Measurements from ENCODE around the gene CLCNKB.

Gene CLCNKB

DNA sequence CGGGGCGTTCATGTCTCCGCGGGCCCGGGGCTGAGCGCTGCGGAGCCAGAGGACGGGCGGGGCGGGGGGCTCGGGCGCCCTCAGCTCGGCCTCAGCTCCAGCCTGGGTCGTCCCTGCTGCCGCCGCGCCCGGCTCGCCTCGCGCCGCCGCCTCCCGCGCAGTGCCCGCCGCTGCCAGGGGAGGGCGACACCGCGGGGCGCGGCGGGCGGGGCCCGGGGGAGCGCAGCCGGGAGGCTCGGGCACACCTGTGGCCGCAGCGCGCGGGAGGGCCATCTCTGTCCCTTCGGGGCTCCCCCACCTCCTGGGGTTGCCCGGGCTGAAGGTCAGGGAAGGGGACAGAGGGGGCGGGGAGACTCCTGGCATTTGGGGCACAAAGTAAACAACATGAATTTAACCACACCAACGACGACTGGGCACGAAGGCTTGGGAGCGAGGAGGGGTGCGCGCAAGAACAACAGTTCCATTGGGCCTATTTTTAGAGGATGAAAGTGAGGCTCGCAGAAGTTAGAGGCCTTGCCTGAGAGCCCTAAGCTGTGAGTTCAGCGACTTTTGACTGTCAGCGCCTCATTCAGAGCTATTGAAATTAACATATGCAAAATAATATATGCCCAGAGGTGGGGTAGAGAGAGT is 30.0 kb downstream of the CLCNKB start, which contains the start of gene FAM131C:
Gene FAM131C (minus strand): TSS at position 162 of the 630 bp plus-strand sequence. CDS start 209 bp downstream, outside the sequence.
- no peak for DNase-seq (ENCODE audit: low read depth, low spot score)
- Histone ChIP-seq H3K9ac (ENCODE audit: insufficient read length) (no peak within 1 kb of the TSS), H3K9me3 (ENCODE audit: low read depth, low read length) (no peaks in the 10 kb centered on the region), H3K27ac (no peak within 1 kb of the TSS), H3K4me3 (peak within 1 kb of the TSS; percentile 77), H3K36me3 (ENCODE audit: insufficient read depth, low read length) (no peaks in the 10 kb centered on the region)
- TF ChIP-seq FOXP2 (optimal IDR thresholded peaks at IDR 0.05; ENCODE audit: control extremely low read depth, extremely low read length, insufficient read depth) (no peak), POLR2AphosphoS5 (IDR thresholded peaks at IDR 0.05; ENCODE audit: borderline replicate concordance, low read depth, low read length) (no peak), EZH2 (IDR thresholded peaks at IDR 0.05) (no peak)

DNA sequence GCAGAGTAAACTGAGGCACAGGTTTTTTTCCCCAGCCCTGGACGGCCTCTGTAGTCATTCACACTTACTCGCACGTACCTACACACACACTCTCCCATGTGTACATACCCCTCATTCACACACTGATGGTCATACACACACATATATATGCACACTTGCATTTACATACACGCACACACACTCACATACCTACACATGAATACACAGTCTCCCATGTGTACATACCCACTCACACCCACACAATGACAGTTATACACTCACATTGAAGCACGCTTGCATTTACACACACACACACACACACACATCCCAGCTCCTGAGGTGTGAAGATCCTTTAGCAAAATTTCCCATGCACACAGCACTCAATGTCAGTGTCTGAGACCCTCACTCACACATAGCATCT is 30.6 kb downstream of the CLCNKB start:
- no peak for DNase-seq (ENCODE audit: low read depth, low spot score)
- TF ChIP-seq FOXP2 (optimal IDR thresholded peaks at IDR 0.05; ENCODE audit: control extremely low read depth, extremely low read length, insufficient read depth) = no peak
- no peak for TF ChIP-seq POLR2AphosphoS5 (IDR thresholded peaks at IDR 0.05; ENCODE audit: borderline replicate concordance, low read depth, low read length)
- no peak for TF ChIP-seq EZH2 (IDR thresholded peaks at IDR 0.05)
- no peak overlapping the region for H3K4me3 ChIP-seq
- no peaks in the 10 kb centered on the region for H3K36me3 ChIP-seq (ENCODE audit: insufficient read depth, low read length)
- no peak overlapping the region for H3K27ac ChIP-seq
- no peak overlapping the region for H3K9ac ChIP-seq (ENCODE audit: insufficient read length)
- no peaks in the 10 kb centered on the region for H3K9me3 ChIP-seq (ENCODE audit: low read depth, low read length)

DNA sequence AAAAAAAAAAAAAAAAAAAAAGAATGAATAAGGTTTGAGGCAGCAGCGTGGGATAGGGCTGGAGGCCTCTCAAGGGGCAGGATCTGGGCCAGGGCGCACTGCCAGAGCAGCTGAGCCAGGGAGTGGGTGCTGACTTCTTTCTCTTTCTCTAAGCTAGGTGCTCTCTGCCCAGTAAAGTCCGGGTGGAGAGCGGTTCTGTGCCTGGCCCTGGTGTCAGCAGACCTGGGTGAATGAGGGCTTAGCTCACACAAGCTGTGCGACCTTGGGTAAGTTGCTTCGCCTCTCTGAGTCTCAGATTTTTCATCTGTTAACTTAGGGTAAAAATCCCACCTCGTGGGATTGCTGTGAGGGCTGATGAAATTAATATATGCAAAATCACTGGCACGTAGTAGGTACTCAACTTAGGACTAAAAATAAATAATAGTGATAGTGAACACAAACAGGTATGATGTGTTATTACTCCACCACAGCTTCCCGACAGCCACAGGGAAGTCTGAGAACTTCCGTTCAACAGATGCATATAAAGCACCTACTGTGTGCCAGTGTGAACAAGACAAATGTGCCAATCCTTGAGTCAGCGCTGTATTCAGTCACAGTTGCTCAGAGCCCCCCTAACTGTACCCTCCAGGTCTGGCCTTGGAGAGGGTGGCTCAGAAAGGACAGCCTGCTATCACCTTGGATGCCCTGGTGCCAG is 31.9 kb downstream of the CLCNKB start:
- Histone ChIP-seq H3K4me3 (no peak overlapping the region), H3K9me3 (ENCODE audit: low read depth, low read length) (no peaks in the 10 kb centered on the region), H3K36me3 (ENCODE audit: insufficient read depth, low read length) (no peaks in the 10 kb centered on the region), H3K9ac (ENCODE audit: insufficient read length) (no peak overlapping the region), H3K27ac (no peak overlapping the region)
- no peak for DNase-seq (ENCODE audit: low read depth, low spot score)
- TF ChIP-seq FOXP2 (optimal IDR thresholded peaks at IDR 0.05; ENCODE audit: control extremely low read depth, extremely low read length, insufficient read depth) (no peak), EZH2 (IDR thresholded peaks at IDR 0.05) (no peak), POLR2AphosphoS5 (IDR thresholded peaks at IDR 0.05; ENCODE audit: borderline replicate concordance, low read depth, low read length) (no peak)

DNA sequence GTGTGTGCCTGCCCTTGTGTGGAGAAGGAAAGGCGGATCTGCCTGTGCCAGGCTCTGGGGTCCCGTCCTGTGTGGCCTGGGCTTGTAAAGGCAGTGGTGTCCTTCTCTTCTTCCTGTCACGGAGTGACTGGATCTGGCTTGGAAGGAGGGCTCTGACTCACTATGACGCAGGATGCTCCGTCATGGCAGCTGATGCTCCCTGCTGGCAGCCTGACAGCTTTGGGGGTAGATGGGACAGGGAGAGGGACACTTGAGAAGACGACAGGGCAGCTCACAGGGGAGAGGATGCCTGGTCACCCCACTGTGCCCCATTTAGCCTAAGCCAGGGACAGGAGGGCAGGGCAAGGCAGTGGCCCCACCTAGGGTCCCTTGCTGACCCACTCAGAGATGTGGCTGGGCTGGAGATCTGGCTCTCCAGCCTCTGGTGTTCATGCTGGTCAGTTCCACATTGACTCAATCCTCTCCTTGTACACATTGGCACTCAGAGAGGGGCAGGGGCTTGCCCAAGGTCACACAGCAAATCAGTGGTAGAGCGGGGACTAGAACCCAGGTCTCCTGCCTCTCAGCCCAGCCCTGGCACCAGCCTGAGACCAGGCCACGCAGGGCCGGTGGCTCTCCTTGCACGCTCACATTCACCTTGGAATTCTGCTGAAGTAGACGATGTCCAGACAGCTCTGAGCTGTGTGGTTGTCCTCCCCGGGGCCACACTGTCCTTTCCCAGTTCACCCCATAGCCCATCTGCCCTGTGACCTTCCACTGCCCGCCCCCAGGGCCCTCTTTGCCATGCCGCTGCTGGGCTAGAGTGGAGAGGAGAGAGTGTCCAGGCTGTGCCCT is 32.7 kb downstream of the CLCNKB start:
- no peak overlapping the region for H3K27ac ChIP-seq
- H3K9ac ChIP-seq (ENCODE audit: insufficient read length) = no peak overlapping the region
- no peak for DNase-seq (ENCODE audit: low read depth, low spot score)
- TF ChIP-seq FOXP2 (optimal IDR thresholded peaks at IDR 0.05; ENCODE audit: control extremely low read depth, extremely low read length, insufficient read depth) = no peak
- H3K36me3 ChIP-seq (ENCODE audit: insufficient read depth, low read length) = no peaks in the 10 kb centered on the region
- no peak overlapping the region for H3K4me3 ChIP-seq
- H3K9me3 ChIP-seq (ENCODE audit: low read depth, low read length) = no peaks in the 10 kb centered on the region

DNA sequence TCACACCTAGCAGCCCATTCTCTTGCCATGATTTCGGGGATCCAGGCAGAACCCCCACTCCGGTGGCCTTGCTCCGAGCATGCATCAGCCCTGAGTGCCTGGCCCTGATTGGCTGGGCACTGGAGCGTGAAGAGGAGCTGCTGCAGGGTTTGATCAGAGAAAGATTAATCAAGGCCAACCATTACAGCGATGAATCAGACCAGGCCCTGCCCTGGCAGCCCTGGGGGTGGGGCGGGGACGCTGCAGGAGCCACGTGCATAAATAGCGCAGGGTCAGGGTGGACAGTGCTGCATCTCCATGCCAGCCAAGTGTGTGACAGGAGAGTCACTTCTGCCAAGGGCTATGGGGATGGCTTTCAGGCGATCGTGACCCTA is 33.3 kb downstream of the CLCNKB start:
- no peak overlapping the region for H3K4me3 ChIP-seq
- H3K9ac ChIP-seq (ENCODE audit: insufficient read length) = no peak overlapping the region
- DNase-seq (ENCODE audit: low read depth, low spot score) = no peak
- H3K36me3 ChIP-seq (ENCODE audit: insufficient read depth, low read length) = no peaks in the 10 kb centered on the region
- H3K27ac ChIP-seq = no peak overlapping the region
- H3K9me3 ChIP-seq (ENCODE audit: low read depth, low read length) = no peaks in the 10 kb centered on the region
- no peak for TF ChIP-seq POLR2AphosphoS5 (IDR thresholded peaks at IDR 0.05; ENCODE audit: borderline replicate concordance, low read depth, low read length)
- no peak for TF ChIP-seq FOXP2 (optimal IDR thresholded peaks at IDR 0.05; ENCODE audit: control extremely low read depth, extremely low read length, insufficient read depth)
- TF ChIP-seq EZH2 (IDR thresholded peaks at IDR 0.05) = no peak

DNA sequence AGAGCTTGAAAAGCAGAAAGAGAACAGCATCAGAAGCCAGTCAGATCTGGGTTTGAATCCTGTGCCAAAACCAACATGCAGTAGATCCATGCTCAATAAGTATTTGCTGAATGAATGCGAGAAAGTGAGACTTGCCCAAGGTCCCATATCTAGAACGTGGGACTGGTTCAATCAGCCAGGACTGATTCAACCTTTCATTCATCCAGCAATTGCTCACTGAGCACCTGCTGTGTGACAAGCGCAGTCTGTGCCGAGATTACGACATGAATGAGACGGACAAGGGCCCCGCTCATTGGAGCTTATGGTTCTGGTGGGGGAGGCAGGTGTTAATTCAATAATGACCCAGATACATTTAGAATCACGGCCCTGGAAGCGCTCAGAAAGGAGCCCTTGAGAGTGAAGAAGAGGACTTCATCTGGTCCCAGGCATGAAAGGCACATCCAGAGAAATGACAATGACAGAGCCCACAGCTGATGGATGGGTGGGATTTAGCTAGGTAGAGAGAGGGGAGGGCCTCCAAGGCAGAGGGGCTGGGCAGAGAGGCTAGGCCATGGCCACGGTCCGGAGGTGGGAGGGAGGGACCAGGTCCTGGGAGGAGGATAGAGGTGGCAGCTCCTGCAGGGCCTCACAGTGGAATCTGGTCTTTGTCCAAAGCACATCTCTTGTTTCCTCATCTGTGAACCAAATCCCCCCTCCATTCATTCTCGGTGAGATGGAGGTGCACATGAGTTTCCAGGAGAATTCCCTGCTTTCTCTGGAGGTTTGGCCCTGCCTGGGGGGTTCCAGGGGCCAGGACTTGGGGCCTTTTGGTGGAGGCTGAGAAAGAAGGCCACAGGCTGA is 34.0 kb downstream of the CLCNKB start:
- H3K36me3 ChIP-seq (ENCODE audit: insufficient read depth, low read length) = no peaks in the 10 kb centered on the region
- H3K4me3 ChIP-seq = no peak overlapping the region
- H3K9me3 ChIP-seq (ENCODE audit: low read depth, low read length) = no peaks in the 10 kb centered on the region
- no peak overlapping the region for H3K27ac ChIP-seq
- TF ChIP-seq POLR2AphosphoS5 (IDR thresholded peaks at IDR 0.05; ENCODE audit: borderline replicate concordance, low read depth, low read length) = no peak
- TF ChIP-seq EZH2 (IDR thresholded peaks at IDR 0.05) = no peak
- no peak for TF ChIP-seq FOXP2 (optimal IDR thresholded peaks at IDR 0.05; ENCODE audit: control extremely low read depth, extremely low read length, insufficient read depth)
- no peak for DNase-seq (ENCODE audit: low read depth, low spot score)
- H3K9ac ChIP-seq (ENCODE audit: insufficient read length) = no peak overlapping the region

DNA sequence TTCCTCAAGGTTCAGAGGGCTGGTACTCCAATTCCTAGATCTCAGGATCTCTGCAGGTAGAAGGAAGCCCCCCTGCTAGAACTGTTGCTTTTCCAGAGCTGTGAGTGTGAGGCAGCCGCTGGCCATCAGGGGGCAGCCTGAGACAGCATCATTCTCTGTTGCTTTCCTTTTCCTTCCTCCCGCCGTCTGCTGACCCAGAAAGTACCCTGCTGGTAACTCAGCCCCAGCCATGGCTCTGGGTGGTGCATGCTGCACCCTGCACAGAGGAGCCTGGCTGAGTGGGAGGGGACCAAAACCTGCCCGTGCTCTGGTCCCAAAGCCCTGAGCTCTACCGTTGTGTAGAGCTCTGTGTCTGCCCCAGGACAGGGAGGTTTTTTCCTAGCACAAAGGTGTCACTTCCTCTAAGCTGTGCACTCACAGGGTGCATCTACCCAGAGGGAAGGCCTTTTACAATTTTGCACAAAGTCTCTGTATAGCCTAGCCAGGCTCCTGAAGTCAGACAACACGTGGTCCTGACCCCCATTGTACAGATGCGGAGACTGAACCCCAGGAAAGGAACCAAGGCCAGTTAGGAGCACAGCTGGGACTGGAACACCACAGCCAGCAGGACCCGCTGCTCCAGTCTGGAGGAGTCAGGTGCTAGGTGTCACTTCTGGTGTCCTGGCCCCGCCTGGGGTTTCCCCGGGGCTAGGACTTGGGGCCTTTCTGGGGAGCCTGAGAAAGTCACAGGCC is 35.5 kb downstream of the CLCNKB start:
- no peak overlapping the region for H3K9ac ChIP-seq (ENCODE audit: insufficient read length)
- peak overlapping the region; percentile 42; the same call in 1 of the 2 replicates for H3K4me3 ChIP-seq
- H3K36me3 ChIP-seq (ENCODE audit: insufficient read depth, low read length) = no peaks in the 10 kb centered on the region
- H3K27ac ChIP-seq = no peak overlapping the region
- peak; percentile 37 for DNase-seq (ENCODE audit: low read depth, low spot score)
- no peak for TF ChIP-seq FOXP2 (optimal IDR thresholded peaks at IDR 0.05; ENCODE audit: control extremely low read depth, extremely low read length, insufficient read depth)
- TF ChIP-seq POLR2AphosphoS5 (IDR thresholded peaks at IDR 0.05; ENCODE audit: borderline replicate concordance, low read depth, low read length) = no peak
- TF ChIP-seq EZH2 (IDR thresholded peaks at IDR 0.05) = no peak
- no peaks in the 10 kb centered on the region for H3K9me3 ChIP-seq (ENCODE audit: low read depth, low read length)

All from SK-N-MC (cell line).